HEK293 (cell line): ENCODE measurements around the gene ADAMTS10.
A peak's percentile ranks its signal among the peaks of the same experiment; 100 is the strongest.
"Not testable (repeated sequence)": the region's sequence is repeated elsewhere in the genome, so short reads cannot be mapped to it uniquely, and the experiment has no call there.

Experiments
- CTCF ChIA-PET: fragments of 350-600 bp; formaldehyde crosslinking; extraction: SDS; loops from one replicate; lab custom pipeline; 2021; ENCODE audit warnings: antibody characterized with exemption; lab: Yijun Ruan, JAX
- POLR2A ChIA-PET: fragments of 300-600 bp; formaldehyde crosslinking; extraction: SDS; loops from one replicate; lab custom pipeline; 2020; ENCODE audit warnings: antibody characterized with exemption, inconsistent platforms; lab: Yijun Ruan, JAX
- H3K27ac ChIP-seq: fragments of 200-500 bp; sonication (Bioruptor generic); 2 replicates; pipeline ENCODE4 v1.5.1; 2014; ENCODE audit warnings: low read depth, low read length, control low read depth, inconsistent platforms; ENCODE audit errors: extremely low read depth
- H3K36me3 ChIP-seq, 2 experiments: fragments of 200-500 bp in 1 of 2; sonication (Bioruptor generic) in 1 of 2; 1 replicate in 1 of 2; 2 replicates in 1 of 2; pipeline ENCODE4 v1.5.1; 2014 to 2017; ENCODE audit warnings: inconsistent platforms in 2 of 2, low read length in 2 of 2; ENCODE audit not compliant: control insufficient read depth in 2 of 2, insufficient read depth in 1 of 2
- H3K4me1 ChIP-seq: fragments of 200-500 bp; sonication (Bioruptor generic); 2 replicates; pipeline ENCODE4 v1.5.1; 2014; ENCODE audit warnings: mild to moderate bottlenecking, low read length, inconsistent platforms; ENCODE audit not compliant: control insufficient read depth, insufficient read depth
- H3K4me3 ChIP-seq: 2 replicates; pipeline ENCODE4 v1.5.1; 2011; ENCODE audit warnings: low read depth, mild to moderate bottlenecking, control low read depth, low read length, moderate library complexity
- H3K9me3 ChIP-seq: fragments of 200-500 bp; sonication (Bioruptor generic); 2 replicates; pipeline ENCODE4 v1.5.1; 2014; ENCODE audit warnings: low read depth, low read length, inconsistent platforms; ENCODE audit not compliant: control insufficient read depth, insufficient read depth
- BCL11B ChIP-seq: fragments of 450-650 bp; formaldehyde crosslinking; IDR thresholded peaks from 2 replicates; pipeline ENCODE4 v1.5.1; 2016; ENCODE audit warnings: low read depth, missing biosample characterization, missing genetic modification characterization
- CTCF ChIP-seq: fragments of 450-650 bp; formaldehyde crosslinking; IDR thresholded peaks from 2 replicates; pipeline ENCODE4 v1.5.1; 2016; ENCODE audit warnings: missing biosample characterization, missing genetic modification characterization
- HOXA7 ChIP-seq: sonication (generic); formaldehyde crosslinking; IDR thresholded peaks from 2 replicates; pipeline ENCODE4 v1.8.1; 2022; ENCODE audit warnings: missing genetic modification reagents, borderline replicate concordance
- KLF8 ChIP-seq: fragments of 450-650 bp; formaldehyde crosslinking; IDR thresholded peaks from 2 replicates; pipeline ENCODE4 v1.5.1; 2016; ENCODE audit warnings: missing biosample characterization, missing genetic modification characterization
- PRDM2 ChIP-seq: fragments of 450-650 bp; formaldehyde crosslinking; IDR thresholded peaks from 2 replicates; pipeline ENCODE4 v1.5.1; 2016; ENCODE audit warnings: missing biosample characterization, missing genetic modification characterization, borderline replicate concordance
- RBAK ChIP-seq: fragments of 450-650 bp; formaldehyde crosslinking; IDR thresholded peaks from 2 replicates; pipeline ENCODE4 v1.5.1; 2016; ENCODE audit warnings: missing biosample characterization, missing genetic modification characterization
- SP7 ChIP-seq: fragments of 450-650 bp; formaldehyde crosslinking; IDR thresholded peaks from 2 replicates; pipeline ENCODE4 v1.5.1; 2016; ENCODE audit warnings: missing biosample characterization, missing genetic modification characterization
- ZBTB17 ChIP-seq: fragments of 450-650 bp; formaldehyde crosslinking; IDR thresholded peaks from 2 replicates; pipeline ENCODE4 v1.5.1; 2016; ENCODE audit warnings: missing biosample characterization, missing genetic modification characterization
- ZBTB21 ChIP-seq: fragments of 450-650 bp; formaldehyde crosslinking; IDR thresholded peaks from 2 replicates; pipeline ENCODE4 v1.5.1; 2017; ENCODE audit warnings: missing biosample characterization, missing genetic modification characterization
- ZEB2 ChIP-seq: fragments of 450-650 bp; formaldehyde crosslinking; IDR thresholded peaks from 2 replicates; pipeline ENCODE4 v1.5.1; 2016; ENCODE audit warnings: missing biosample characterization, missing genetic modification characterization
- ZFP69B ChIP-seq: fragments of 450-650 bp; formaldehyde crosslinking; IDR thresholded peaks from 2 replicates; pipeline ENCODE4 v1.5.1; 2016; ENCODE audit warnings: missing biosample characterization, missing genetic modification characterization
- ZNF335 ChIP-seq: fragments of 450-650 bp; formaldehyde crosslinking; conservative IDR thresholded peaks from 2 replicates; pipeline ENCODE4 v1.5.1; 2016; ENCODE audit warnings: missing biosample characterization, missing genetic modification characterization
- ZNF341 ChIP-seq: fragments of 450-650 bp; formaldehyde crosslinking; IDR thresholded peaks from 2 replicates; pipeline ENCODE4; 2016; ENCODE audit warnings: low read depth, missing biosample characterization, missing genetic modification characterization
- ZNF362 ChIP-seq: fragments of 450-650 bp; formaldehyde crosslinking; IDR thresholded peaks from 2 replicates; pipeline ENCODE4 v1.5.1; 2016; ENCODE audit warnings: missing biosample characterization, missing genetic modification characterization
- ZNF366 ChIP-seq: fragments of 450-650 bp; formaldehyde crosslinking; conservative IDR thresholded peaks from 2 replicates; pipeline ENCODE4 v1.5.1; 2016; ENCODE audit warnings: missing biosample characterization, missing genetic modification characterization
- ZNF391 ChIP-seq: fragments of 450-650 bp; formaldehyde crosslinking; IDR thresholded peaks from 2 replicates; pipeline ENCODE4 v1.5.1; 2016; ENCODE audit warnings: low read depth, missing biosample characterization, missing genetic modification characterization, borderline replicate concordance
- ZNF423 ChIP-seq: fragments of 450-650 bp; formaldehyde crosslinking; IDR thresholded peaks from 2 replicates; pipeline ENCODE4 v1.5.1; 2016; ENCODE audit warnings: missing biosample characterization, missing genetic modification characterization
- ZNF433 ChIP-seq: fragments of 450-650 bp; formaldehyde crosslinking; IDR thresholded peaks from 2 replicates; pipeline ENCODE4 v1.5.1; 2016; ENCODE audit warnings: missing biosample characterization, missing genetic modification characterization, low read depth
- ZNF529 ChIP-seq: fragments of 450-650 bp; formaldehyde crosslinking; IDR thresholded peaks from 2 replicates; pipeline ENCODE4 v1.5.1; 2017; ENCODE audit warnings: missing genetic modification characterization, missing biosample characterization; ENCODE audit not compliant: insufficient replicate concordance
- ZNF548 ChIP-seq: fragments of 450-650 bp; formaldehyde crosslinking; IDR thresholded peaks from 2 replicates; pipeline ENCODE4 v1.5.1; 2016; ENCODE audit warnings: missing biosample characterization, missing genetic modification characterization
- ZNF654 ChIP-seq: fragments of 450-650 bp; formaldehyde crosslinking; IDR thresholded peaks from 2 replicates; pipeline ENCODE4 v1.5.1; 2016; ENCODE audit warnings: low read depth, missing biosample characterization, missing genetic modification characterization
- ZNF670 ChIP-seq: fragments of 450-650 bp; formaldehyde crosslinking; IDR thresholded peaks from 2 replicates; pipeline ENCODE4 v1.5.1; 2016; ENCODE audit warnings: missing biosample characterization, missing genetic modification characterization, low read depth
- ZNF768 ChIP-seq: fragments of 450-650 bp; formaldehyde crosslinking; IDR thresholded peaks from 2 replicates; pipeline ENCODE4 v1.5.1; 2018; ENCODE audit warnings: missing biosample characterization, mild to moderate bottlenecking, missing genetic modification characterization
- ZSCAN30 ChIP-seq: fragments of 450-650 bp; IDR thresholded peaks from 2 replicates; pipeline ENCODE4 v1.5.1; 2018; ENCODE audit warnings: missing biosample characterization, mild to moderate bottlenecking, missing genetic modification characterization, moderate library complexity

ADAMTS10 gene

GRCh38 chr19:8626842-8627241, 16.3 kb upstream of the ADAMTS10 start:
- 0 out of 2 replicates have a peak, but pooled peaks cover 2% of the 10 kb centered on the region for H3K4me1 ChIP-seq
- H3K9me3 ChIP-seq, result no peaks in the 10 kb centered on the region
- CTCF ChIA-PET, result no interaction called here
- TF ChIP-seq ZSCAN30 (no peak), ZNF341 (tag by site-specific recombination) (0 out of 2 replicates have a peak, but pooled peaks have one; percentile 10)
- no peaks in the 10 kb centered on the region for H3K36me3 ChIP-seq
- H3K27ac ChIP-seq, result no peak overlapping the region
- no peak overlapping the region for H3K4me3 ChIP-seq
- POLR2A ChIA-PET, result interaction anchor here (0.7 kb wide), 1 partner anchor 9 kb away, joined by 5 read pairs; no protein-coding TSS in a partner anchor

DNA sequence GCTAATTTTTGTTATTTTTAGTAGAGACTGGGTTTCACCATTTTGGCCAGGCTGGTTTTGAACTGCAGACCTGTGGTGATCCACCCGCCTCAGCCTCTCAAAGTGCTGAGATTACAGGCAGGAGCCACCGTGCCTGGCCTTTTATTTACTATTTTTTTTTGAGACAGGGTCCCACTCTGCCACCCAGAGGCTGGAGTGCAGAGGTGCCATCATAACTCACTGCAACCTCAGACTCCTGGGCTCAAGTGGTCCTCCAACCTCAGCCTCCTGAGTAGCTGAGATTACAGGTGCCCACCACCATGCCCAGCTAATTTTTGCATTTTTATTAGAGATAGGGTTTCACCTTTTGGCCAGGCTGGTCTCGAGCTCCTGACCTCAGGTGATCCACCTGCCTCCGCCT, 12.4 kb upstream of the ADAMTS10 start:
- H3K27ac ChIP-seq, H3K36me3 ChIP-seq, POLR2A ChIA-PET, H3K9me3 ChIP-seq: not testable (repeated sequence)
- CTCF ChIA-PET, result interaction anchor here (0.5 to 1.7 kb wide), 9 partner anchors 11 to 848 kb away, joined by 3 to 13 read pairs (median 4); no protein-coding TSS in a partner anchor
- TF ChIP-seq CTCF (tag by site-specific recombination) (0 out of 2 replicates have a peak, but pooled peaks have one; percentile 22), ZNF654 (peak; percentile 41)
- TF ChIP-seq, all 188 proteins: peak for 2; not testable (repeated sequence) for 186
- not testable (repeated sequence) for H3K4me1 ChIP-seq, H3K4me3 ChIP-seq

DNA sequence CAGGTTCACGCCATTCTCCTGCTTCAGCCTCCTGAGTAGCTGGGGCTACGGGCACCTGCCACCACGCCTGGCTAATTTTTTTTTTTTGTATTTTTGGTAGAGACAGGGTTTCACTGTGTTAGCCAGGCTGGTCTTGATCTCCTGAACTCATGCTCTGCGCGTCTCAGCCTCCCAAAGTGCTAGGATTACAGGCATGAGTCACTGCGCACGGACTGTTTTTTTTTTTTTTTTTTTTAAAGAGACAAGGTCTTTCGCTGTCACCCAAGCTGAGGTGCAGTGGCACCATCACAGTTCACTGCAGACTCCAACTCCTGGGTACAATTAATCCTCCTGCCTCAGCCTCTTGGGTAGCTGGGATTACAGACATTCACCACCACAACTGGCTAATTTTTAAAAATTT, 8.2 kb upstream of the ADAMTS10 start:
- Histone ChIP-seq H3K4me3 (no peak overlapping the region), H3K4me1 (no peaks in the 10 kb centered on the region), H3K27ac (no peak overlapping the region), H3K9me3 (no peaks in the 10 kb centered on the region), H3K36me3 (no peaks in the 10 kb centered on the region)
- CTCF ChIA-PET, result interaction anchor here (0.9 kb wide), 1 partner anchor 33 kb away, joined by 6 read pairs; no protein-coding TSS in a partner anchor
- POLR2A ChIA-PET, result interaction anchor here (0.6 kb wide), 1 partner anchor 310 kb away, joined by 3 read pairs; no protein-coding TSS in a partner anchor
- TF ChIP-seq ZFP69B (tag by site-specific recombination), result no peak
- 0 out of 2 replicates have a peak, but pooled peaks have one; percentile 23 for TF ChIP-seq ZNF391 (tag by site-specific recombination)
- TF ChIP-seq RBAK (tag by site-specific recombination), result no peak
- TF ChIP-seq ZNF548 (tag by site-specific recombination), result no peak
- TF ChIP-seq ZNF362 (tag by site-specific recombination), result peak; percentile 81
- 0 out of 2 replicates have a peak, but pooled peaks have one; percentile 53 for TF ChIP-seq KLF8 (tag by site-specific recombination)
- peak; percentile 71 for TF ChIP-seq ZBTB17 (tag by site-specific recombination)
- no peak for TF ChIP-seq HOXA7 (CRISPR knock-in tag)
- TF ChIP-seq ZNF670 (tag by site-specific recombination), result no peak
- TF ChIP-seq ZNF433 (tag by site-specific recombination), result no peak
- no peak for TF ChIP-seq BCL11B (tag by site-specific recombination)
- TF ChIP-seq SP7, result peak; percentile 66
- TF ChIP-seq ZNF366 (tag by site-specific recombination), result no peak
- TF ChIP-seq PRDM2, result no peak
- no peak for TF ChIP-seq ZNF529
- TF ChIP-seq ZNF768 (tag by site-specific recombination), result peak; percentile 5; the same call in 1 of the 2 replicates
- TF ChIP-seq ZNF335 (tag by site-specific recombination), result 0 out of 2 replicates have a peak, but pooled peaks have one; percentile 14
- TF ChIP-seq ZBTB21, result peak; percentile 3; the same call in 1 of the 2 replicates
- TF ChIP-seq ZEB2 (tag by site-specific recombination), result peak; percentile 61; the same call in 1 of the 2 replicates
- TF ChIP-seq ZNF423 (tag by site-specific recombination), result no peak
